Esophagus squamous epithelium (tissue), 5 donors: Measurements from ENCODE around the gene BIRC7. TPM values are rescaled to one million over a fixed set of nuclear protein-coding genes. Genes with fewer than 3 reads are reported as not detected.

Experiments used
- DNase-seq: peaks from one replicate; lab custom pipeline; 2025; lab: John Stamatoyannopoulos, UW
- H3K27ac ChIP-seq, 4 donors: fragments of 200-600 bp; sonication (generic); one replicate each; pipeline ENCODE4 v1.5.1; 2016 to 2019; ENCODE audit warnings: mild to moderate bottlenecking in 1 of 4
- H3K27me3 ChIP-seq, 4 donors: fragments of 200-600 bp; sonication (generic); 1 replicate in 3 of 4; 2 replicates in 1 of 4; pipeline versions ENCODE4 v1.5.1 to v1.6.0; 2017 to 2021; ENCODE audit warnings: antibody characterized with exemption in 1 of 4
- H3K36me3 ChIP-seq, 3 donors: fragments of 200-600 bp; sonication (generic); one replicate each; pipeline ENCODE4 v1.5.1; 2016 to 2019
- H3K4me1 ChIP-seq, 3 donors: fragments of 200-600 bp; sonication (generic); one replicate each; pipeline ENCODE4 v1.5.1; 2017 to 2019
- H3K4me3 ChIP-seq, 4 donors: fragments of 200-600 bp; sonication (generic); 1 replicate in 3 of 4; 2 replicates in 1 of 4; pipeline ENCODE4 v1.5.1; 2016 to 2019; ENCODE audit warnings: mild to moderate bottlenecking in 2 of 4, moderate library complexity in 1 of 4
- H3K9me3 ChIP-seq, 3 donors: fragments of 200-600 bp; sonication (generic); one replicate each; pipeline ENCODE4 v1.5.1; 2016 to 2019
- POLR2A ChIP-seq, 4 donors: fragments of 450-650 bp; IDR thresholded peaks; one replicate each; pipeline ENCODE4 v1.6.1; 2017; ENCODE audit warnings: antibody characterized with exemption in 4 of 4, mild to moderate bottlenecking in 4 of 4, moderate library complexity in 3 of 4
- WGBS, 2 donors: methylation state at CpG; one replicate each; pipeline ENCODE4 v1.1.5; 2018; 5-methylcytosine and 5-hydroxymethylcytosine counted together
- intact Hi-C: fragments of 100-400 bp; cut with DNase I; formaldehyde crosslinking; loops from one replicate; pipeline ENCODE4 v1.15.0; 2022
- total RNA-seq, 4 donors: library from RNA; depleted of rRNA; stranded (reverse); fragments of >200 nt; gene quantifications; one replicate each; pipeline ENCODE4 v1.1.0, GENCODE V29; 2016
- TF ChIP-seq, protein P1 (sequence below), 6 experiments: fragments of 450-650 bp in 4 of 6; fragments of 200-600 bp in 2 of 6; sonication (generic) in 2 of 6; IDR thresholded peaks; one replicate each; pipeline ENCODE4 v1.5.1; 2016 to 2019; ENCODE audit warnings: antibody characterized with exemption in 6 of 6, mild to moderate bottlenecking in 4 of 6, moderate library complexity in 4 of 6
- donor health status: DM: yes; HTN: yes; CAD: no.

Gene BIRC7
- total RNA-seq, 4 donors from 2014 or later: 0.57 TPM; not detected in 3

DNA sequence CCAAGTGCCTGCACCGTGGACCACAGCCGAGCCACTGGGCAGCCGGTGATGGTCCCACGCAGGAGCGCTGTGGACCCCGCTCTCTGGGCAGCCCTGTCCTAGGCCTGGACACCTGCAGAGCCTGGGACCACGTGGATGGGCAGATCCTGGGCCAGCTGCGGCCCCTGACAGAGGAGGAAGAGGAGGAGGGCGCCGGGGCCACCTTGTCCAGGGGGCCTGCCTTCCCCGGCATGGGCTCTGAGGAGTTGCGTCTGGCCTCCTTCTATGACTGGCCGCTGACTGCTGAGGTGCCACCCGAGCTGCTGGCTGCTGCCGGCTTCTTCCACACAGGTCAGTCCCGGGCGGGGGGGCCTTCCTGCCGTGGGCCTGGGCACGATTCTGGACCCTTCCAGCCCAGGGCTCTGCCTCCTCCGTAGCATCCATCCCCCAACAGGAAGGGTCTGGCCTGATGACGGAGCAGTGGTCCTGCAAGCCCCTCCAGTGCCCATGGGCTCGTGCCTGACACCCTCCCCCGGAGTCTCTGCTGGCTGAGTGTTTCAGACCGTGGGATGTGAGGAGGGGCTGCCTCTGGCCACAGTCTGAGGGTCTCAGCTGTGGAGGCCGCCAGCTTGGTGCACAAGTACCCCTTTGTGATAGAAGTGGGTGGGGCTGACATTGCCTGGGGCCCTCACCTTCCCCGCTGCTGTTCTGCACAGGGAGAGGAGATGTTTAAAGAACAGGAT, 572 bp downstream of the BIRC7 start:
- H3K4me3 ChIP-seq: no peak overlapping the region
- peaks cover 0 to 11% (median 0%) of the 10 kb centered on the region in 3 donors for H3K4me1 ChIP-seq
- H3K9me3 ChIP-seq: no peaks in the 10 kb centered on the region
- no peak for TF ChIP-seq POLR2A (IDR thresholded peaks at IDR 0.05)
- DNase-seq: no peak
- H3K36me3 ChIP-seq: no peaks in the 10 kb centered on the region
- 57 to 80% methylated on average over 2 to 5 of the region's 26 CpGs for WGBS, 2 donors
- H3K27me3 ChIP-seq: peaks cover 0 to 83% (median 0%) of the 10 kb centered on the region in 4 donors
- intact Hi-C loops: no loop called here
- H3K27ac ChIP-seq: no peak overlapping the region

DNA sequence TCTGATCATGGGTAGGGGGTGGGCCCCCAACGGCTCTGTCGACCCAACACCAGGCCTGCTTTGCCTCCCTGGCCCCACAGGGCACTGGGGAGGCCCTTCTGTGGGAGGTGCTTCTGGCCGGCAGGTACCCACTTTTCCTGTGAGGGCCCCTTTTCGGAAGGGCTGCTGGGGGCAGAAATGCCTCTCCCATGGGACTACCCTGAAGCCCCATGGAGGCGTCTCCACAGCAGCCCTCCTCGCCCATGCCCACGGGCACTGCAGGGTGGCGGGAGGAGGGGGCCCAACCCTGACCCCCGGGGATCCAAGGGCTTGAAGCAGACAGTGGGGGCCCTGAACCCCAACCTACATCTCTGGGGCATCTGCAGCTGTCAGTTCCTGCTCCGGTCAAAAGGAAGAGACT, 2.3 kb downstream of the BIRC7 start:
- Histone ChIP-seq H3K27me3 (peaks cover 0 to 69% (median 0%) of the 10 kb centered on the region in 4 donors), H3K27ac (no peak overlapping the region), H3K4me3 (no peak overlapping the region), H3K36me3 (no peaks in the 10 kb centered on the region), H3K4me1 (no peaks in the 10 kb centered on the region), H3K9me3 (no peaks in the 10 kb centered on the region)
- intact Hi-C loops: no loop called here
- TF ChIP-seq, protein P1, sequence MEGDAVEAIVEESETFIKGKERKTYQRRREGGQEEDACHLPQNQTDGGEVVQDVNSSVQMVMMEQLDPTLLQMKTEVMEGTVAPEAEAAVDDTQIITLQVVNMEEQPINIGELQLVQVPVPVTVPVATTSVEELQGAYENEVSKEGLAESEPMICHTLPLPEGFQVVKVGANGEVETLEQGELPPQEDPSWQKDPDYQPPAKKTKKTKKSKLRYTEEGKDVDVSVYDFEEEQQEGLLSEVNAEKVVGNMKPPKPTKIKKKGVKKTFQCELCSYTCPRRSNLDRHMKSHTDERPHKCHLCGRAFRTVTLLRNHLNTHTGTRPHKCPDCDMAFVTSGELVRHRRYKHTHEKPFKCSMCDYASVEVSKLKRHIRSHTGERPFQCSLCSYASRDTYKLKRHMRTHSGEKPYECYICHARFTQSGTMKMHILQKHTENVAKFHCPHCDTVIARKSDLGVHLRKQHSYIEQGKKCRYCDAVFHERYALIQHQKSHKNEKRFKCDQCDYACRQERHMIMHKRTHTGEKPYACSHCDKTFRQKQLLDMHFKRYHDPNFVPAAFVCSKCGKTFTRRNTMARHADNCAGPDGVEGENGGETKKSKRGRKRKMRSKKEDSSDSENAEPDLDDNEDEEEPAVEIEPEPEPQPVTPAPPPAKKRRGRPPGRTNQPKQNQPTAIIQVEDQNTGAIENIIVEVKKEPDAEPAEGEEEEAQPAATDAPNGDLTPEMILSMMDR (IDR thresholded peaks at IDR 0.05): no peak
- TF ChIP-seq POLR2A (IDR thresholded peaks at IDR 0.05): no peak
- DNase-seq: no peak
- 80% methylated on average over 1 of the region's 10 CpGs; no CpG with 5 or more reads in 1 of the 2 donors for WGBS, 2 donors

DNA sequence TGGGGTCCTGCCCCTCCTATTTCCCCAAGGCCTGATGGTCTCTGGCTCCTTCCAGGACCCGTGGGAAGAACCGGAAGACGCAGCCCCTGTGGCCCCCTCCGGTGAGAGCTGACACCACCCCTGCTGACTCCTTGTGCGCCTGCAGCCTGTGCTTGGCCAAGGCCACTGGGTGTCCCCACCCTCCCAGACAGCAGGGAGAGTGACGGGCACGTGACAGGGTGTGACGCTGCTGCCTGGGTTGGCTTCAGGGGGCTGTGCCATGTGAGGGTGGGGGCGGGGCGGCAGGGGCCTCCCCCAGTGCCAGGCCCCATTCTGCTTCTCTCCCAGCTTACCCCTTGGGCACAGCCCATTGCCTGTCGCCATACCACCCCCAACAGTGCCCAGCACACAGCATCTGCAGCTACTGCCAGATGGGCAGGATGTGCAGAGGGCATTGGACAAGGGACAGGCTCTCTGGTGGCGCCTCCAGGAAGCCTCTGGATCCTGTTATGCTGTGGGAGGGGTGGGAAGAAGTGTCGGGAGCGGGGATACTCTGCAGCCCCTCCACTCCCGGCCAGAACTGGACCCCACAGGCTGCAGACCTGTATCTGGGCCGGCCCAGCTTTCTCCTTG, 2.9 kb downstream of the BIRC7 start:
- intact Hi-C loops: no loop called here
- TF ChIP-seq POLR2A (IDR thresholded peaks at IDR 0.05): no peak
- TF ChIP-seq, protein P1 (IDR thresholded peaks at IDR 0.05): no peak
- H3K27me3 ChIP-seq: peaks cover 0 to 69% (median 0%) of the 10 kb centered on the region in 4 donors
- H3K36me3 ChIP-seq: no peaks in the 10 kb centered on the region
- no peaks in the 10 kb centered on the region for H3K4me1 ChIP-seq
- no peak for DNase-seq
- no peaks in the 10 kb centered on the region for H3K9me3 ChIP-seq
- WGBS, 2 donors: 40% methylated on average over 1 of the region's 16 CpGs; no CpG with 5 or more reads in 1 of the 2 donors
- H3K27ac ChIP-seq: no peak overlapping the region
- H3K4me3 ChIP-seq: no peak overlapping the region

DNA sequence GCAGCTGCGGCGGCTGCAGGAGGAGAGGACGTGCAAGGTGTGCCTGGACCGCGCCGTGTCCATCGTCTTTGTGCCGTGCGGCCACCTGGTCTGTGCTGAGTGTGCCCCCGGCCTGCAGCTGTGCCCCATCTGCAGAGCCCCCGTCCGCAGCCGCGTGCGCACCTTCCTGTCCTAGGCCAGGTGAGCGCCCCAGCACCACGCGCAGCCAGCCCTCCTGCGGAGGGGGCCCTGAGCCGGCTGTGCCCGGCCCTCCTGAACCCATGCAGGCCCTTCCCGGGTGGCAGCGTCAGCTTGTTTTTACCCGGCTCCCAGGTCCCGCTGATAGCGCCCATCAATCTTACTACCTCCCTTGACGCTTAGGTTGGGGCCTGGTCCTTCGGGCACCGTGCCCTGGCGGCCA, 3.7 kb downstream of the BIRC7 start:
- intact Hi-C loops: no loop called here
- H3K9me3 ChIP-seq: no peaks in the 10 kb centered on the region
- no peaks in the 10 kb centered on the region for H3K4me1 ChIP-seq
- H3K27me3 ChIP-seq: peaks cover 0 to 64% (median 0%) of the 10 kb centered on the region in 4 donors
- H3K4me3 ChIP-seq: no peak overlapping the region
- 80 to 92% methylated on average over 1 to 9 of the region's 30 CpGs for WGBS, 2 donors
- no peak overlapping the region for H3K27ac ChIP-seq
- TF ChIP-seq, protein P1 (IDR thresholded peaks at IDR 0.05): no peak
- TF ChIP-seq POLR2A (IDR thresholded peaks at IDR 0.05): no peak
- H3K36me3 ChIP-seq: no peaks in the 10 kb centered on the region
- no peak for DNase-seq

DNA sequence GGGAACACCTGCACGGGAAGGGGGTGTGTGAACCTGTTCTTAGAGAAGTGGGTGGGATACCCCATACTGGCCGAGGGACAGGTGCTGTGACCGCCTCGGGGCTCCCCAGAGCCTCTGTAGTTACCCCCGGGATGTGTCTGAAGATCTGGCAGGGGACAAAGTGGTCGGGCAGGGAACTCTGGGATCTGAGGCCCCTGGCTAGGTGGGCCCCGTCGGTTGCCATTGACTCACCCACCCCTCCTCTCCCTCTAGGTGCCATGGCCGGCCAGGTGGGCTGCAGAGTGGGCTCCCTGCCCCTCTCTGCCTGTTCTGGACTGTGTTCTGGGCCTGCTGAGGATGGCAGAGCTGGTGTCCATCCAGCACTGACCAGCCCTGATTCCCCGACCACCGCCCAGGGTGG, 4.3 kb downstream of the BIRC7 start:
- H3K27ac ChIP-seq: no peak overlapping the region
- DNase-seq: no peak
- intact Hi-C loops: no loop called here
- TF ChIP-seq, protein P1 (IDR thresholded peaks at IDR 0.05): no peak
- TF ChIP-seq POLR2A (IDR thresholded peaks at IDR 0.05): no peak
- peaks cover 0 to 63% (median 0%) of the 10 kb centered on the region in 4 donors for H3K27me3 ChIP-seq
- no peaks in the 10 kb centered on the region for H3K9me3 ChIP-seq
- H3K4me1 ChIP-seq: no peaks in the 10 kb centered on the region
- H3K36me3 ChIP-seq: no peaks in the 10 kb centered on the region
- H3K4me3 ChIP-seq: no peak overlapping the region
- 73 to 100% methylated on average over 1 to 4 of the region's 11 CpGs for WGBS, 2 donors
